ENCODE results near the gene MTMR11.

MTMR11 gene

DNA sequence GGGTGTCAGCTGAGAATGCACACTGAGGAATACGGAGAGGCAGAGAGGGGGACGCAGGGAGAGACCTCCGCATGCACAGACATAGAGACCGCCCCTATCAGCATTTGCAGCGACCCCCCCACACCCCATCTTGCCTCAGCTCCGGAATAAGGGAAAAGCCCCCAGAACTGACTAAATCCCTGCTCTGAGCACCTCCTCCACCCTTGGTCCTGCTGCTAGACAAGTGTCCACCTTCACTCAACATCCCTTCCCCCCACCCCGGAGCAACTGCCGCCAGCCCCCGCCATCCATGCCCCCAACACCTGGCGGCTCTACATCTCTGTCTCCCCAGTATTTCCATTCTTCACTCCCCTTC, 19.8 kb downstream of the MTMR11 start:
- Histone ChIP-seq H3K9me3 (replicated peaks in 1 of 2; ENCODE audit: control insufficient read depth in 2 of 2, insufficient read depth in 1 of 2, low read depth in 1 of 2, low read length in 2 of 2) (no peaks in the 10 kb centered on the region), H3K9ac (ENCODE audit: low read depth, low read length, poor library complexity) (peak overlapping the region; percentile 36), H3K36me3 (replicated peaks in 1 of 2; ENCODE audit: control insufficient read depth in 2 of 2, insufficient read depth in 2 of 2, low read length in 2 of 2) (peaks cover 4 to 29% of the 10 kb centered on the region in 2 donors), H2BK15ac (ENCODE audit: low read length) (no peak overlapping the region), H3K27ac (replicated peaks; ENCODE audit: low read length) (no peak overlapping the region), H3K4me3 (ENCODE audit: low read length in 2 of 2) (peak overlapping the region; percentile 64 to 90), H2AK5ac (ENCODE audit: low read depth, low read length) (peak overlapping the region; percentile 3), H3K23ac (ENCODE audit: low read depth, low read length, poor library complexity) (no peak overlapping the region), H4K91ac (ENCODE audit: low read depth, low read length, poor library complexity) (no peak overlapping the region), H3K27me3 (ENCODE audit: control insufficient read depth in 3 of 3, insufficient read depth in 3 of 3, low read depth in 1 of 3, low read length in 3 of 3) (no peaks in the 10 kb centered on the region), H2AFZ (ENCODE audit: low read length) (peak overlapping the region; percentile 90), H3K14ac (ENCODE audit: low read length) (no peak overlapping the region), H2BK120ac (ENCODE audit: low read depth, low read length) (no peak overlapping the region), H3K4me1 (ENCODE audit: control insufficient read depth in 2 of 2, insufficient read depth in 1 of 2, low read depth in 1 of 2, low read length in 2 of 2) (peaks cover 18 to 20% of the 10 kb centered on the region in 2 donors), H3K4ac (ENCODE audit: low read length) (no peak overlapping the region), H2BK12ac (ENCODE audit: low read length) (no peak overlapping the region), H3K4me2 (ENCODE audit: insufficient read depth, low read length, poor library complexity, severe bottlenecking) (peak overlapping the region; percentile 85), H4K8ac (ENCODE audit: low read depth, low read length) (no peak overlapping the region), H3K79me1 (ENCODE audit: low read depth, low read length) (peaks cover 2% of the 10 kb centered on the region), H3K18ac (ENCODE audit: low read length) (no peak overlapping the region), H2BK5ac (ENCODE audit: low read length) (no peak overlapping the region)
- WGBS, 2 donors (ENCODE audit: extremely low coverage in 2 of 2, insufficient read length in 2 of 2, insufficient replicate concordance in 1 of 2): no CpG with 5 or more reads among the region's 10 CpGs
- no peak for DNase-seq (ENCODE audit: low spot score)

GRCh38 chr1:149916193-149916897, 20.3 kb downstream of the MTMR11 start:
- Histone ChIP-seq H2AK5ac (ENCODE audit: low read depth, low read length) (no peak overlapping the region), H2BK5ac (ENCODE audit: low read length) (no peak overlapping the region), H3K9ac (ENCODE audit: low read depth, low read length, poor library complexity) (peak overlapping the region; percentile 36), H3K4ac (ENCODE audit: low read length) (no peak overlapping the region), H3K27me3 (ENCODE audit: control insufficient read depth in 3 of 3, insufficient read depth in 3 of 3, low read depth in 1 of 3, low read length in 3 of 3) (no peaks in the 10 kb centered on the region), H3K14ac (ENCODE audit: low read length) (no peak overlapping the region), H3K27ac (replicated peaks; ENCODE audit: low read length) (peak overlapping the region; percentile 54), H2BK12ac (ENCODE audit: low read length) (no peak overlapping the region), H3K36me3 (replicated peaks in 1 of 2; ENCODE audit: control insufficient read depth in 2 of 2, insufficient read depth in 2 of 2, low read length in 2 of 2) (peaks cover 8 to 30% of the 10 kb centered on the region in 2 donors), H2AFZ (ENCODE audit: low read length) (peak overlapping the region; percentile 90), H4K91ac (ENCODE audit: low read depth, low read length, poor library complexity) (no peak overlapping the region), H2BK120ac (ENCODE audit: low read depth, low read length) (no peak overlapping the region), H4K8ac (ENCODE audit: low read depth, low read length) (no peak overlapping the region), H3K79me1 (ENCODE audit: low read depth, low read length) (peaks cover 2% of the 10 kb centered on the region), H3K23ac (ENCODE audit: low read depth, low read length, poor library complexity) (no peak overlapping the region), H2BK15ac (ENCODE audit: low read length) (no peak overlapping the region), H3K4me2 (ENCODE audit: insufficient read depth, low read length, poor library complexity, severe bottlenecking) (peak overlapping the region; percentile 85), H3K4me1 (ENCODE audit: control insufficient read depth in 2 of 2, insufficient read depth in 1 of 2, low read depth in 1 of 2, low read length in 2 of 2) (peaks cover 18 to 20% of the 10 kb centered on the region in 2 donors), H3K18ac (ENCODE audit: low read length) (no peak overlapping the region), H3K4me3 (ENCODE audit: low read length in 2 of 2) (peak overlapping the region; percentile 64 to 90), H3K9me3 (replicated peaks in 1 of 2; ENCODE audit: control insufficient read depth in 2 of 2, insufficient read depth in 1 of 2, low read depth in 1 of 2, low read length in 2 of 2) (no peaks in the 10 kb centered on the region)
- no peak for DNase-seq (ENCODE audit: low spot score)
- no CpG with 5 or more reads among the region's 9 CpGs for WGBS, 2 donors (ENCODE audit: extremely low coverage in 2 of 2, insufficient read length in 2 of 2, insufficient replicate concordance in 1 of 2)

GRCh38 chr1:149915429-149916192, 21.1 kb downstream of the MTMR11 start:
- H2BK12ac ChIP-seq (ENCODE audit: low read length): no peak overlapping the region
- H3K9me3 ChIP-seq (replicated peaks in 1 of 2; ENCODE audit: control insufficient read depth in 2 of 2, insufficient read depth in 1 of 2, low read depth in 1 of 2, low read length in 2 of 2): no peaks in the 10 kb centered on the region
- peaks cover 18 to 20% of the 10 kb centered on the region in 2 donors for H3K4me1 ChIP-seq (ENCODE audit: control insufficient read depth in 2 of 2, insufficient read depth in 1 of 2, low read depth in 1 of 2, low read length in 2 of 2)
- H4K91ac ChIP-seq (ENCODE audit: low read depth, low read length, poor library complexity): no peak overlapping the region
- whole genome bisulfite sequencing, 2 donors (ENCODE audit: extremely low coverage in 2 of 2, insufficient read length in 2 of 2, insufficient replicate concordance in 1 of 2): no CpG with 5 or more reads among the region's 11 CpGs
- no peak overlapping the region for H2BK5ac ChIP-seq (ENCODE audit: low read length)
- H3K27ac ChIP-seq (replicated peaks; ENCODE audit: low read length): peak overlapping the region; percentile 54
- H3K4me3 ChIP-seq (ENCODE audit: low read length in 2 of 2): peak overlapping the region; percentile 48 to 64
- H3K9ac ChIP-seq (ENCODE audit: low read depth, low read length, poor library complexity): no peak overlapping the region
- H2BK15ac ChIP-seq (ENCODE audit: low read length): no peak overlapping the region
- H3K27me3 ChIP-seq (ENCODE audit: control insufficient read depth in 3 of 3, insufficient read depth in 3 of 3, low read depth in 1 of 3, low read length in 3 of 3): no peaks in the 10 kb centered on the region
- H3K18ac ChIP-seq (ENCODE audit: low read length): no peak overlapping the region
- H2AFZ ChIP-seq (ENCODE audit: low read length): peak overlapping the region; percentile 9
- H3K4ac ChIP-seq (ENCODE audit: low read length): no peak overlapping the region
- no peak overlapping the region for H2BK120ac ChIP-seq (ENCODE audit: low read depth, low read length)
- H2AK5ac ChIP-seq (ENCODE audit: low read depth, low read length): no peak overlapping the region
- no peak overlapping the region for H3K14ac ChIP-seq (ENCODE audit: low read length)
- H3K23ac ChIP-seq (ENCODE audit: low read depth, low read length, poor library complexity): no peak overlapping the region
- H3K4me2 ChIP-seq (ENCODE audit: insufficient read depth, low read length, poor library complexity, severe bottlenecking): peak overlapping the region; percentile 28
- DNase-seq (ENCODE audit: low spot score): no peak
- H3K79me1 ChIP-seq (ENCODE audit: low read depth, low read length): peaks cover 2% of the 10 kb centered on the region
- peaks cover 9 to 36% of the 10 kb centered on the region in 2 donors for H3K36me3 ChIP-seq (replicated peaks in 1 of 2; ENCODE audit: control insufficient read depth in 2 of 2, insufficient read depth in 2 of 2, low read length in 2 of 2)
- no peak overlapping the region for H4K8ac ChIP-seq (ENCODE audit: low read depth, low read length)

DNA sequence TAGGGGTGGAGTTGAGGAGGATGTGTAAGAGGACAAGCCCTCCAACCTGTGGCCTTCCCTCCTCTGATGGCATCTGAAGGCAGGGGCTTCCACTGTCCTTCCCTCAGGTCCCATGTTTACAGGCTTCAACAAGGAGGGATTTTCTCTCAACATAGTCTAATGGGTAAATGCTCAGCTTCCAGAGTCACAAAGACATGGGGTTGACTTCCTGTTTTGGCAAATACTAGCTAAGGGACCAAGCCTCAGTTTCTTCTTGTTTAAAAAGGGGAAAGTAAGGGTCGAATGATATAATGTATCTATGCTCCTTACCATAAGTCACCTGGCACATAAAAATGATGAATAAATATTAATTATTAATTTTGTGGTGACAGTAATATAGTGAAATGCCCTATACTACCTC, 22.1 kb downstream of the MTMR11 start:
- no peak overlapping the region for H3K14ac ChIP-seq (ENCODE audit: low read length)
- peaks cover 11 to 47% of the 10 kb centered on the region in 2 donors for H3K36me3 ChIP-seq (replicated peaks in 1 of 2; ENCODE audit: control insufficient read depth in 2 of 2, insufficient read depth in 2 of 2, low read length in 2 of 2)
- H3K23ac ChIP-seq (ENCODE audit: low read depth, low read length, poor library complexity): no peak overlapping the region
- peaks cover 18 to 20% of the 10 kb centered on the region in 2 donors for H3K4me1 ChIP-seq (ENCODE audit: control insufficient read depth in 2 of 2, insufficient read depth in 1 of 2, low read depth in 1 of 2, low read length in 2 of 2)
- no CpG with 5 or more reads among the region's 1 CpG for WGBS, 2 donors (ENCODE audit: extremely low coverage in 2 of 2, insufficient read length in 2 of 2, insufficient replicate concordance in 1 of 2)
- H2BK12ac ChIP-seq (ENCODE audit: low read length): no peak overlapping the region
- H3K27me3 ChIP-seq (ENCODE audit: control insufficient read depth in 3 of 3, insufficient read depth in 3 of 3, low read depth in 1 of 3, low read length in 3 of 3): no peaks in the 10 kb centered on the region
- H2BK5ac ChIP-seq (ENCODE audit: low read length): no peak overlapping the region
- H2AFZ ChIP-seq (ENCODE audit: low read length): no peak overlapping the region
- no peak overlapping the region for H3K27ac ChIP-seq (replicated peaks; ENCODE audit: low read length)
- H3K79me1 ChIP-seq (ENCODE audit: low read depth, low read length): peaks cover 5% of the 10 kb centered on the region
- H3K4ac ChIP-seq (ENCODE audit: low read length): no peak overlapping the region
- H3K4me2 ChIP-seq (ENCODE audit: insufficient read depth, low read length, poor library complexity, severe bottlenecking): no peak overlapping the region
- H2BK120ac ChIP-seq (ENCODE audit: low read depth, low read length): no peak overlapping the region
- H4K91ac ChIP-seq (ENCODE audit: low read depth, low read length, poor library complexity): no peak overlapping the region
- H2BK15ac ChIP-seq (ENCODE audit: low read length): no peak overlapping the region
- no peaks in the 10 kb centered on the region for H3K9me3 ChIP-seq (replicated peaks in 1 of 2; ENCODE audit: control insufficient read depth in 2 of 2, insufficient read depth in 1 of 2, low read depth in 1 of 2, low read length in 2 of 2)
- H3K4me3 ChIP-seq (ENCODE audit: low read length in 2 of 2): no peak overlapping the region
- DNase-seq (ENCODE audit: low spot score): no peak
- no peak overlapping the region for H3K18ac ChIP-seq (ENCODE audit: low read length)
- H3K9ac ChIP-seq (ENCODE audit: low read depth, low read length, poor library complexity): no peak overlapping the region
- H2AK5ac ChIP-seq (ENCODE audit: low read depth, low read length): no peak overlapping the region
- no peak overlapping the region for H4K8ac ChIP-seq (ENCODE audit: low read depth, low read length)
